Purkinje cell (primary cell): ENCODE data around the gene POLR2A. TPM values are rescaled to one million over a fixed set of nuclear protein-coding genes. Genes with fewer than 3 reads are reported as not detected.

Experiments
- polyA plus RNA-seq: library from polyadenylated mRNA; unstranded; fragments of >200 nt; fragmentation: Nextera tagmentation; gene quantifications from 2 replicates; pipeline ENCODE4 v1.2.1, GENCODE V29; 2014

POLR2A gene
- polyA plus RNA-seq: 6.4 and 7.7 TPM in 2 replicates

GRCh38 chr17:7484067-7484918 lies at the start of gene POLR2A:
POLR2A (plus strand) TSS chr17:7484366.

GRCh38 chr17:7439462-7440112 lies 44.6 kb upstream of the POLR2A start, which contains the start of gene FGF11:
FGF11 (plus strand) TSS chr17:7439512; CDS start chr17:7439621, 109 bp downstream.

GRCh38 chr17:7444682-7445618 lies 39.2 kb upstream of the POLR2A start, which contains the start of gene CHRNB1:
CHRNB1 (plus strand) TSS chr17:7445061; CDS start chr17:7445128, 67 bp downstream.

GRCh38 chr17:7479213-7480088 lies 4.7 kb upstream of the POLR2A start, which contains the start of gene ZBTB4:
ZBTB4 (minus strand) TSS chr17:7479631; CDS start chr17:7466801, 12,830 bp downstream.

GRCh38 chr17:7481275-7481674 lies 2.9 kb upstream of the POLR2A start, which contains the start of gene SLC35G6:
SLC35G6 (plus strand) TSS chr17:7481446; CDS start chr17:7481517, 71 bp downstream.

GRCh38 chr17:7548585-7549400 lies 64.6 kb downstream of the POLR2A start, which contains the start of gene TNFSF12:
TNFSF12 (plus strand) TSS chr17:7549058; CDS start chr17:7549154, 96 bp downstream.

Other genes with a start within 250 kb of the POLR2A start
- 0.91 and 1.8 TPM in 2 replicates for gene DVL2, start 249.8 kb upstream of the POLR2A start, polyA plus RNA-seq
- gene PHF23, start 244.9 kb upstream of the POLR2A start, polyA plus RNA-seq: 8.9 and 12.1 TPM in 2 replicates
- 235 and 613 TPM in 2 replicates for gene GABARAP, start 241.9 kb upstream of the POLR2A start, polyA plus RNA-seq
- 9.3 and 15.5 TPM in 2 replicates for gene CTDNEP1, start 232.6 kb upstream of the POLR2A start, polyA plus RNA-seq
- gene ELP5, start 232.2 kb upstream of the POLR2A start, polyA plus RNA-seq: 15.8 and 16.6 TPM in 2 replicates
- gene CLDN7, start 221.9 kb upstream of the POLR2A start, polyA plus RNA-seq: not detected in 2 replicates
- not detected in 2 replicates for gene SLC2A4, start 202.6 kb upstream of the POLR2A start, polyA plus RNA-seq
- not detected in 2 replicates for gene YBX2, start 189.7 kb upstream of the POLR2A start, polyA plus RNA-seq
- gene EIF5A, start 176.7 kb upstream of the POLR2A start, polyA plus RNA-seq: 41.6 and 47.0 TPM in 2 replicates
- gene GPS2, start 169.0 kb upstream of the POLR2A start, polyA plus RNA-seq: 42.5 and 54.6 TPM in 2 replicates
- 0.34 TPM in 1 of 2 replicates, not detected in the other for gene NEURL4, start 155.0 kb upstream of the POLR2A start, polyA plus RNA-seq
- 4.1 and 5.8 TPM in 2 replicates for gene ACAP1, start 147.8 kb upstream of the POLR2A start, polyA plus RNA-seq
- gene KCTD11, start 132.2 kb upstream of the POLR2A start, polyA plus RNA-seq: not detected in 2 replicates
- not detected in 2 replicates for gene TMEM95, start 129.2 kb upstream of the POLR2A start, polyA plus RNA-seq
- 0.15 TPM in 1 of 2 replicates, not detected in the other for gene TNK1, start 103.3 kb upstream of the POLR2A start, polyA plus RNA-seq
- gene PLSCR3, start 89.8 kb upstream of the POLR2A start, polyA plus RNA-seq: 1.3 and 1.8 TPM in 2 replicates
- gene TMEM256, start 80.3 kb upstream of the POLR2A start, polyA plus RNA-seq: 148 and 161 TPM in 2 replicates
- gene NLGN2, start 76.5 kb upstream of the POLR2A start, polyA plus RNA-seq: 6.6 and 13.0 TPM in 2 replicates
- not detected in 2 replicates for gene SPEM1, start 64.0 kb upstream of the POLR2A start, polyA plus RNA-seq
- not detected in 2 replicates for gene SPEM2, start 58.8 kb upstream of the POLR2A start, polyA plus RNA-seq
- gene SPEM3, start 55.5 kb upstream of the POLR2A start, polyA plus RNA-seq: not detected in 2 replicates
- gene TMEM102, start 48.9 kb upstream of the POLR2A start, polyA plus RNA-seq: not detected in 2 replicates
- gene FGF11, start 44.9 kb upstream of the POLR2A start, polyA plus RNA-seq: 1.2 and 2.0 TPM in 2 replicates
- gene CHRNB1, start 39.3 kb upstream of the POLR2A start, polyA plus RNA-seq: 14.7 and 16.0 TPM in 2 replicates
- 9.2 and 9.5 TPM in 2 replicates for gene ZBTB4, start 4.7 kb upstream of the POLR2A start, polyA plus RNA-seq
- not detected in 2 replicates for gene SLC35G6, start 2.9 kb upstream of the POLR2A start, polyA plus RNA-seq
- gene TNFSF12, start 64.7 kb downstream of the POLR2A start, polyA plus RNA-seq: 1.9 and 5.1 TPM in 2 replicates
- gene TNFSF13, start 74.4 kb downstream of the POLR2A start, polyA plus RNA-seq: 0.28 TPM in 1 of 2 replicates, not detected in the other
- 2.3 and 3.2 TPM in 2 replicates for gene SENP3, start 77.6 kb downstream of the POLR2A start, polyA plus RNA-seq
- gene CD68, start 95.3 kb downstream of the POLR2A start, polyA plus RNA-seq: 0.63 TPM in 1 of 2 replicates, not detected in the other
- 14.2 and 26.1 TPM in 2 replicates for gene MPDU1, start 99.5 kb downstream of the POLR2A start, polyA plus RNA-seq
- 5.0 and 6.3 TPM in 2 replicates for gene SOX15, start 105.7 kb downstream of the POLR2A start, polyA plus RNA-seq
- gene FXR2, start 130.5 kb downstream of the POLR2A start, polyA plus RNA-seq: 7.1 and 20.3 TPM in 2 replicates
- 107 and 126 TPM in 2 replicates for gene SAT2, start 143.5 kb downstream of the POLR2A start, polyA plus RNA-seq
- 2.5 TPM in 1 of 2 replicates, not detected in the other for gene SHBG, start 145.8 kb downstream of the POLR2A start, polyA plus RNA-seq
- gene ATP1B2, start 166.6 kb downstream of the POLR2A start, polyA plus RNA-seq: 56.0 and 70.0 TPM in 2 replicates
- 3.0 and 3.7 TPM in 2 replicates for gene TP53, start 203.1 kb downstream of the POLR2A start, polyA plus RNA-seq
- 1.1 and 1.4 TPM in 2 replicates for gene WRAP53, start 204.1 kb downstream of the POLR2A start, polyA plus RNA-seq
- gene EFNB3, start 220.8 kb downstream of the POLR2A start, polyA plus RNA-seq: 2.8 TPM in 1 of 2 replicates, not detected in the other
- 0.16 TPM in 1 of 2 replicates, not detected in the other for gene DNAH2, start 233.4 kb downstream of the POLR2A start, polyA plus RNA-seq